ENCODE data around the gene DYNC1LI2.
A peak's percentile ranks its signal among the peaks of the same experiment; 100 is the strongest.
"Not testable (repeated sequence)": the region's sequence is repeated elsewhere in the genome, so short reads cannot be mapped to it uniquely, and the experiment has no call there.

Gene DYNC1LI2

DNA sequence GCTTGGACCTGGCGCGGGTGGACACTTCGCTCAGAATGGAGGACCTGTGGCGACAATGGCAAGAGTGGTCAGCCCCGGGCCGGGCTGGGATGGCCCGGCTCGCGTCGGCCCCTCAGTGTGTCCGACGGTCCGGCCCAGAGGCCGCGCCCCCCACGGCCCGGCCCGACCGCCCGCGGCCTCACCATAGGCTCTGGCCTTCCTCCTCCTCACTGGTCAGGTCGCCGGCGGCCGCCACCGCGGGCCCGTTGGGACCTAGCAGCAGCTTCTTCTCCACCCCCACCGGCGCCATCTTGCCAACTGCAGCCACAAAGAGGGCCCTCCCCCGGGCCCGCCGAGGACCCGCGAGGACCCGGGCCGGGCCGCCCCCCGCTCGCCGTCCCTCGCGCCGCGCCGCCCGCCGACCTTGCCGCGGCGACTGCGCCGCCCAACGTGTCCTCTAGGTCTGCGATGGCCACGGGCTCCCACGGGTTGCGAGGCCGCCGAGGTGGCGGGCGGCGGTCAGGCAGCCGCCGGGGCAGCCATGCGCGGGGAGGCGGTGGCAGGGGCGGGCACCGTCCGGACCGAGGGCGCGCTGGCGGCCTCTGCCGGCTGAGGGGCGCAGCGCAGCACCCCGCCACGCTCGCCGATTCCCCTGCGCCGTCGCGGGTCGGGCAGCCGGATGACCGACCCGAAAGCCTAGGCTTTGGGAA is at the start of gene DYNC1LI2:
Gene DYNC1LI2, minus strand, starts transcription at position 307 of the 689 bp plus-strand sequence. Its CDS starts 18 bp downstream, at position 289.
- peak; percentile 77 for DNase-seq

- no peak for DNase-seq
Measured at GRCh38 chr16:66800856-66801255, 49.4 kb upstream of the DYNC1LI2 start.

- DNase-seq: no peak
Measured at GRCh38 chr16:66798161-66798560, 46.8 kb upstream of the DYNC1LI2 start.

- DNase-seq: not testable (repeated sequence)
Measured at GRCh38 chr16:66793984-66794383, 42.6 kb upstream of the DYNC1LI2 start.

- DNase-seq: no peak
Measured at GRCh38 chr16:66790130-66790733, 38.8 kb upstream of the DYNC1LI2 start.

GRCh38 chr16:66787427-66787826 is 36.0 kb upstream of the DYNC1LI2 start:
- no peak for DNase-seq

GRCh38 chr16:66786551-66786950 is 35.1 kb upstream of the DYNC1LI2 start:
- DNase-seq: no peak

DNA sequence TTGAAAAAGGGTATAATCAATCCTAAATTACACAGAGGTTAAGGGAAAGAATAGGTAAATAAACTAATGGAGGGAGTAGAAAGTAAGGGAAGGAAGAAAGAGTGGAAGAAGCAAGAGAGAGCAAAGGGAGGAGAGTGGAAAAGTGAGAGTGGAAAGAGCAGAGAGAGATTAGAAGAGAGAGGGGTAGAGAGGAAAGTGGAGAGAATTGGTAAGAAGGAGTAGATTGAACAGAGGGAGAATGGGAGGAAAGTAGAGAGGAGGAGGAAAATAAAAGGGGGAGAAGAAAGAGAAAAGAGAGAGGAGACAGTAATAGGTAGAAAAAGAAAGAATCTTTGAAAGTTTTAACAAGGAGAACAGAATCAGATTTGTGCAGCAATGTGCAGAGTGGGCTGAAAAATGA is 25.0 kb upstream of the DYNC1LI2 start:
- DNase-seq: no peak

DNA sequence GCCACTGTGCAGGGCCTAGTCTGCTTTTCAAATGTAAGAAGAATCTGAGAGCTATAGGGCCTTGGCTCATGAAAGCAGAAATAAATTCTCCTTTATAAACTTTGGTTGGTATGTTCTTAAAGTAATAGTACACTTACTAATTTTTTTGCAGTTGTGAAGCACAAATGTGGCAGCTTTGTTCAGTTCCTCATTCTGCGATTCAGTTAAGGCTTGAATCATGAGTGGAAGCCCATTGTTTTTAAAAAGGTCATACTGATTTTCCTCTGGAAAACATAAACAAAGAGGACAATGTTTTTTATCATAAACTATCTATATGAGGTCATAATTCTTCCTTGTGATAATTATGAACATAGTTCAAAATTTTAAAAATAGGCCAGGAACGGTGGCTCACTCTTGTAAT is 23.6 kb upstream of the DYNC1LI2 start:
- DNase-seq: no peak

- DNase-seq: no peak
Measured at GRCh38 chr16:66758086-66758485, 6.7 kb upstream of the DYNC1LI2 start.

GRCh38 chr16:66754819-66755218 is 3.4 kb upstream of the DYNC1LI2 start:
- DNase-seq: no peak

DNA sequence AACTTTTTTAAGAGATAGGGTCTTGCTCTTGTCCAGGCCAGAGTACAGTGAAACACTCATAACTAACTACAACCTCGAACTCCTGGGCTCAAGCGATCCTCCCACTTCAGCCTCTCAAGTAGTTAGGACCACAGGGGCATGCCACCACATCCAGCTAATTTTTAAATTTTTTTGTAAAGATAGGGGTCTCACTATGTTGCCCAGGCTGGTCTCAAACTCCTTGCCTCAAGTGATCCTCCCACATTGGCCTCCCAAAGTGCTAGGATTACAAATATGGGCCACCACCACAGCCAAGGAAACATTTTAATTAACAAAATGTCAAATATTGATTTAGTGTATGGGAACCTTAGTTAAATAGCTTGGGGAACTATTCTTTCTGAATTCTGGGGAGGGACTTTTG is 2.8 kb upstream of the DYNC1LI2 start:
- DNase-seq: no peak

- DNase-seq: no peak
Measured at GRCh38 chr16:66752958-66753357, 1.5 kb upstream of the DYNC1LI2 start.

GRCh38 chr16:66752379-66752778 is 970 bp upstream of the DYNC1LI2 start:
- no peak for DNase-seq

- no peak for DNase-seq
Measured at GRCh38 chr16:66751992-66752322, 548 bp upstream of the DYNC1LI2 start.

GRCh38 chr16:66751053-66751302 is 431 bp downstream of the DYNC1LI2 start:
- DNase-seq: no peak

GRCh38 chr16:66750279-66751052 is 943 bp downstream of the DYNC1LI2 start:
- no peak for DNase-seq

DNA sequence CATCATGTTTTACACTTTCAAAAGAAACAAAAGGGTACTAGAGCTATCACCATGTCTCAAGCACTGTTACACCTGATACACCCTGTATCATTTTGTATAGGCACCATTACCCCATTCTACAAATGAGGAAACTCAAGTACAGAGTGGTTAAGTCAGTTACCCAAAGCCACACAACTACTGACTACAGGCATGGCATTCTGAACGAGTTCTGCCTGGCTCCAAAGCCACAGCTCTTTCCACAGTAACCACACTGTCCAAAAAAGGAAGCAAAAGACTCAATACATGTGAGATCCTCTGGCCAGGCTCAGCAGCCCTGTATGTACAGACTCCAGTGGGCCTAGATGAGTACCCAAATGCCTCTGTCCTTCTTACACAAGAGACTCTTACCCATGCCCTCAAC is 4.7 kb downstream of the DYNC1LI2 start:
- DNase-seq: no peak

GRCh38 chr16:66746048-66746447 is 5.4 kb downstream of the DYNC1LI2 start:
- DNase-seq: no peak

DNA sequence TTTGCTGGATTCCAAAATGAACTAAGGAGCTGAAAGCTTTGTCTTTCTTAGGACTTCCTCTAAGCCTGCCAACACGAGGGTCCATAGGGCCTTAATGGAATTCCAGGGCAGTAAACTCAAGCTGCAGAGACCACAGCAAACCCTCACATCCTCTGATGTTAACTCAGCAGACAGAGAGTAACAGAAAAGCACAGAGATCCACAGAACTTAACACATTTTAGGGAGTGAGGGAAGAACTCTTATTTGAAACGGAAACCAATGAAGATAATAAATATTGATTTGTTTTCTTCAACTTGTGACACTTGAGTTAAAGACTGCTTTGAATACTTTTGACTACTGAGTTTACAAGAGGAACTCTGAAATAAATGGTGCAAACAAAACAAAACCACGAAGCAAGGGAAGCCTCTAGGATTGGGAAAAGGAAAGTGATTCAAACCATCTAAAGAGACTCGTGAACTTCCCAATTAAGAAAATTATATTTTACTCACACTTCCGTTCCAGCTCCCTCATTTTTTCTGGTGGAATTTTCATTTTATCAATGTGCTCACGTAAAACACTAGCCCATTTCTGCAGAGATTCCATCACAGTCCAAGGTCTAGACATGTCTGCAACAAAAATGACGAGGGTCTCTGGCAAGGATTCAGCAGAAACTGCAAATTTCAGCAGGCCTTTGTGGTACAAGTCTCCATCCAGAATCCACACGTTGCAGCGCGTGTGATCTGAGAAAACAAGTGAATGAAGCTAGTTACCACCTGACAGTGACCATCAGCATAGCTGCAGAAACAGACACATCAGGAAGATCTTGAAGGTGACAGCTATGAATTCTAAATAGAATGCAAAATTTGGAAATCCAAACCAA is 9.2 kb downstream of the DYNC1LI2 start:
- DNase-seq: no peak

GRCh38 chr16:66741169-66741900 is 10.1 kb downstream of the DYNC1LI2 start:
- DNase-seq: no peak

GRCh38 chr16:66740533-66740932 is 10.9 kb downstream of the DYNC1LI2 start:
- DNase-seq: no peak

- no peak for DNase-seq
Measured at GRCh38 chr16:66740010-66740409, 11.4 kb downstream of the DYNC1LI2 start.
